ENCODE results near the gene CEP44. TPM values are rescaled to one million over a fixed set of nuclear protein-coding genes. Genes with fewer than 3 reads are reported as not detected.

Gene CEP44
- total and polyA plus RNA-seq, 2 of the 4 experiments (the other 2 are of a cell fraction): 3.5 to 9.5 TPM

- dilution Hi-C loops (cut with HindIII; ENCODE audit: low sequenced_read_pairs, unreplicated experiment): no loop called here
- WGBS, 2 experiments (ENCODE audit: extremely low coverage in 2 of 2, insufficient read length in 1 of 2): no CpG with 5 or more reads among the region's 1 CpG
- Histone ChIP-seq H3K56ac (ENCODE audit: extremely low read depth, insufficient read depth, low read length) (no peak overlapping the region), H4K20me1 (ENCODE audit: insufficient read depth, low read length) (no peaks in the 10 kb centered on the region), H3K4me2 (ENCODE audit: low read depth, low read length) (no peak overlapping the region), H3K23ac (ENCODE audit: low read depth, low read length) (no peak overlapping the region), H3K4me3 (ENCODE audit: insufficient read depth, low read depth, low read length) (no peak overlapping the region), H3K9ac (ENCODE audit: low read depth, low read length) (no peak overlapping the region), H3K27ac (ENCODE audit: insufficient read depth, low read length) (no peak overlapping the region), H3K9me3 (ENCODE audit: control insufficient read depth, insufficient read depth, low read length) (no peaks in the 10 kb centered on the region), H4K91ac (ENCODE audit: insufficient read depth, low read depth, low read length) (no peak overlapping the region), H2AFZ (replicated peaks; ENCODE audit: low read length, poor library complexity) (no peak overlapping the region), H3K18ac (ENCODE audit: low read depth, low read length) (no peak overlapping the region), H2AK9ac (replicated peaks; ENCODE audit: low read depth, low read length, poor library complexity) (no peak overlapping the region), H2BK20ac (ENCODE audit: low read depth, low read length) (no peak overlapping the region), H2BK5ac (ENCODE audit: low read depth, low read length, poor library complexity, severe bottlenecking) (no peak overlapping the region), H2BK120ac (ENCODE audit: low read depth, low read length) (no peak overlapping the region), H2AK5ac (ENCODE audit: low read depth, low read length) (no peak overlapping the region), H2BK15ac (ENCODE audit: low read depth, low read length) (no peak overlapping the region), H3K14ac (replicated peaks; ENCODE audit: low read depth, low read length) (no peak overlapping the region), H3K4ac (ENCODE audit: low read depth, low read length) (no peak overlapping the region), H3K79me1 (ENCODE audit: low read depth in 1 of 2, low read length in 2 of 2) (no peaks in the 10 kb centered on the region; a peak in 1 of 4 replicates), H3K4me1 (ENCODE audit: control insufficient read depth, insufficient read depth, low read length) (no peaks in the 10 kb centered on the region), H4K5ac (ENCODE audit: low read depth, low read length) (no peak overlapping the region), H3K9me1 (ENCODE audit: insufficient read depth, low read length) (no peaks in the 10 kb centered on the region), H3K36me3 (ENCODE audit: control insufficient read depth, insufficient read depth, low read length) (no peaks in the 10 kb centered on the region), H3K27me3 (ENCODE audit: control insufficient read depth, insufficient read depth, low read length) (no peaks in the 10 kb centered on the region), H4K8ac (ENCODE audit: low read depth in 2 of 2, low read length in 2 of 2) (no peak overlapping the region)
- no TSS peak for BruUV-seq (replicated peaks)
- intact Hi-C loops (cut with micrococcal nuclease): no loop called here
- no peak for ATAC-seq (ENCODE audit: low read depth)
- POLR2A ChIA-PET (ENCODE audit: unreplicated experiment): no interaction called here
- CTCF ChIA-PET: interaction anchor here (0.6 to 0.7 kb wide), 2 partner anchors 10 kb away, joined by 3 read pairs; no protein-coding TSS in a partner anchor
- no peak for DNase-seq
- TF ChIP-seq RCOR1 (IDR thresholded peaks at IDR 0.05; ENCODE audit: insufficient replicate concordance, low read length): no peak
- in situ Hi-C loops (cut with MboI; ENCODE audit: low sequenced_read_pairs): no loop called here
Observed at GRCh38 chr4:174245714-174246113, 38.0 kb upstream of the CEP44 start.
